ENCODE results near the gene CDHR2. TPM values are rescaled to one million over a fixed set of nuclear protein-coding genes. Genes with fewer than 3 reads are reported as not detected.

Gene CDHR2
- total and polyA plus RNA-seq, 8 donors, result 0.13 to 18.7 (median 9.7) TPM

- 16 to 34% (median 29%) methylated on average over 6 of the region's 6 CpGs for WGBS, 5 donors
- no peak for TF ChIP-seq POLR2AphosphoS5 (IDR thresholded peaks at IDR 0.05)
- TF ChIP-seq POLR2A (IDR thresholded peaks at IDR 0.05), result no peak
- no peak for TF ChIP-seq EP300 (IDR thresholded peaks at IDR 0.05)
- TF ChIP-seq CTCF (IDR thresholded peaks at IDR 0.05), result no peak
- Histone ChIP-seq H3K27me3 (peaks cover 11 to 83% (median 53%) of the 10 kb centered on the region in 3 donors), H3K9me3 (no peaks in the 10 kb centered on the region), H3K4me3 (no peak overlapping the region), H3K27ac (no peak overlapping the region), H3K4me1 (peaks cover 13 to 22% (median 19%) of the 10 kb centered on the region in 4 donors), H3K36me3 (no peaks in the 10 kb centered on the region)
- intact Hi-C loops (cut with DNase I; ENCODE audit: low total_unique reads), result no loop called here
- no peak for DNase-seq
Observed at GRCh38 chr5:176633598-176633997, 84.5 kb downstream of the CDHR2 start.

- intact Hi-C loops (cut with DNase I; ENCODE audit: low total_unique reads), result no loop called here
- no peak for TF ChIP-seq EP300 (IDR thresholded peaks at IDR 0.05)
- TF ChIP-seq POLR2AphosphoS5 (IDR thresholded peaks at IDR 0.05), result no peak
- no peak for TF ChIP-seq POLR2A (IDR thresholded peaks at IDR 0.05)
- no peak for TF ChIP-seq CTCF (IDR thresholded peaks at IDR 0.05)
- no peak for DNase-seq
- Histone ChIP-seq H3K4me3 (no peak overlapping the region), H3K36me3 (no peaks in the 10 kb centered on the region), H3K27ac (no peak overlapping the region), H3K27me3 (peaks cover 0 to 55% (median 24%) of the 10 kb centered on the region in 3 donors), H3K9me3 (no peaks in the 10 kb centered on the region), H3K4me1 (no peaks in the 10 kb centered on the region)
- 31 to 41% (median 35%) methylated on average over 9 of the region's 9 CpGs for whole genome bisulfite sequencing, 5 donors
Observed at GRCh38 chr5:176636426-176636825, 87.3 kb downstream of the CDHR2 start.

GRCh38 chr5:176637556-176637955 is 88.4 kb downstream of the CDHR2 start:
- TF ChIP-seq CTCF (IDR thresholded peaks at IDR 0.05) (no peak), POLR2A (IDR thresholded peaks at IDR 0.05) (no peak), POLR2AphosphoS5 (IDR thresholded peaks at IDR 0.05) (no peak), EP300 (IDR thresholded peaks at IDR 0.05) (no peak)
- Histone ChIP-seq H3K9me3 (no peaks in the 10 kb centered on the region), H3K27me3 (peaks cover 0 to 43% (median 17%) of the 10 kb centered on the region in 3 donors), H3K4me3 (no peak overlapping the region), H3K27ac (no peak overlapping the region), H3K36me3 (no peaks in the 10 kb centered on the region), H3K4me1 (no peaks in the 10 kb centered on the region)
- intact Hi-C loops (cut with DNase I; ENCODE audit: low total_unique reads), result no loop called here
- DNase-seq, result no peak
- 51 to 66% (median 56%) methylated on average over 4 of the region's 4 CpGs for WGBS, 5 donors

- no peak for DNase-seq
- peaks cover 0 to 35% (median 10%) of the 10 kb centered on the region in 3 donors for H3K27me3 ChIP-seq
- no peaks in the 10 kb centered on the region for H3K9me3 ChIP-seq
- H3K4me1 ChIP-seq, result no peaks in the 10 kb centered on the region
- intact Hi-C loops (cut with DNase I; ENCODE audit: low total_unique reads), result no loop called here
- TF ChIP-seq CTCF (IDR thresholded peaks at IDR 0.05), result no peak
- no peak for TF ChIP-seq POLR2AphosphoS5 (IDR thresholded peaks at IDR 0.05)
- TF ChIP-seq POLR2A (IDR thresholded peaks at IDR 0.05), result no peak
- TF ChIP-seq EP300 (IDR thresholded peaks at IDR 0.05), result no peak
- 87 to 97% (median 93%) methylated on average over 3 of the region's 3 CpGs for WGBS, 5 donors
- no peak overlapping the region for H3K27ac ChIP-seq
- no peaks in the 10 kb centered on the region for H3K36me3 ChIP-seq
- H3K4me3 ChIP-seq, result no peak overlapping the region
Observed at GRCh38 chr5:176638437-176638836, 89.3 kb downstream of the CDHR2 start.

All from stomach (tissue), 9 donors.